Measurements from ENCODE around the gene CACNA1D.

CACNA1D gene

GRCh38 chr3:53593611-53594010 lies 99.2 kb downstream of the CACNA1D start:
- Histone ChIP-seq H3K4me3 (ENCODE audit: insufficient read depth, low read length, poor library complexity, severe bottlenecking) (no peak overlapping the region), H3K27ac (ENCODE audit: low read depth, low read length) (no peak overlapping the region), H3K36me3 (ENCODE audit: low read length) (no peaks in the 10 kb centered on the region), H4K20me1 (ENCODE audit: low read depth, low read length) (no peaks in the 10 kb centered on the region), H3K4me2 (ENCODE audit: low read depth, low read length, poor library complexity, severe bottlenecking) (no peak overlapping the region), H2AFZ (ENCODE audit: low read depth, low read length, severe bottlenecking) (no peak overlapping the region), H3K79me2 (ENCODE audit: insufficient read depth, low read length) (no peaks in the 10 kb centered on the region), H3K9me2 (replicated peaks; ENCODE audit: insufficient read depth, low read length) (no peaks in the 10 kb centered on the region), H3K9me3 (ENCODE audit: insufficient read depth, low read length) (no peaks in the 10 kb centered on the region), H3F3A (ENCODE audit: insufficient read depth) (no peaks in the 10 kb centered on the region), H3K9ac (ENCODE audit: low read length) (no peak overlapping the region), H3K27me3 (ENCODE audit: low read length) (no peaks in the 10 kb centered on the region; the same call in 1 of the 2 replicates)
- no peak for TF ChIP-seq EZH2phosphoT487 (conservative IDR thresholded peaks at IDR 0.05; ENCODE audit: low read length)

GRCh38 chr3:53594276-53594675 lies 99.9 kb downstream of the CACNA1D start:
- H3F3A ChIP-seq (ENCODE audit: insufficient read depth): no peaks in the 10 kb centered on the region
- H3K9me3 ChIP-seq (ENCODE audit: insufficient read depth, low read length): no peaks in the 10 kb centered on the region
- H3K9ac ChIP-seq (ENCODE audit: low read length): no peak overlapping the region
- H3K9me2 ChIP-seq (replicated peaks; ENCODE audit: insufficient read depth, low read length): no peaks in the 10 kb centered on the region
- no peaks in the 10 kb centered on the region for H3K36me3 ChIP-seq (ENCODE audit: low read length)
- no peak overlapping the region for H2AFZ ChIP-seq (ENCODE audit: low read depth, low read length, severe bottlenecking)
- H4K20me1 ChIP-seq (ENCODE audit: low read depth, low read length): no peaks in the 10 kb centered on the region
- no peak for TF ChIP-seq EZH2phosphoT487 (conservative IDR thresholded peaks at IDR 0.05; ENCODE audit: low read length)
- TF ChIP-seq CTCF (IDR thresholded peaks at IDR 0.05; ENCODE audit: insufficient read depth, low read length, poor library complexity, severe bottlenecking): no peak
- no peaks in the 10 kb centered on the region for H3K27me3 ChIP-seq (ENCODE audit: low read length)
- H3K27ac ChIP-seq (ENCODE audit: low read depth, low read length): no peak overlapping the region
- H3K79me2 ChIP-seq (ENCODE audit: insufficient read depth, low read length): no peaks in the 10 kb centered on the region
- no peak overlapping the region for H3K4me2 ChIP-seq (ENCODE audit: low read depth, low read length, poor library complexity, severe bottlenecking)
- H3K4me3 ChIP-seq (ENCODE audit: insufficient read depth, low read length, poor library complexity, severe bottlenecking): no peak overlapping the region

- H2AFZ ChIP-seq (ENCODE audit: low read depth, low read length, severe bottlenecking): no peak overlapping the region
- H3K27me3 ChIP-seq (ENCODE audit: low read length): no peaks in the 10 kb centered on the region
- no peak overlapping the region for H3K9ac ChIP-seq (ENCODE audit: low read length)
- H3K4me3 ChIP-seq (ENCODE audit: insufficient read depth, low read length, poor library complexity, severe bottlenecking): no peak overlapping the region
- H3K79me2 ChIP-seq (ENCODE audit: insufficient read depth, low read length): no peaks in the 10 kb centered on the region
- H3K36me3 ChIP-seq (ENCODE audit: low read length): no peaks in the 10 kb centered on the region
- no peaks in the 10 kb centered on the region for H4K20me1 ChIP-seq (ENCODE audit: low read depth, low read length)
- no peaks in the 10 kb centered on the region for H3K9me2 ChIP-seq (replicated peaks; ENCODE audit: insufficient read depth, low read length)
- H3K9me3 ChIP-seq (ENCODE audit: insufficient read depth, low read length): no peaks in the 10 kb centered on the region
- TF ChIP-seq EZH2phosphoT487 (conservative IDR thresholded peaks at IDR 0.05; ENCODE audit: low read length) (no peak), CTCF (IDR thresholded peaks at IDR 0.05; ENCODE audit: insufficient read depth, low read length, poor library complexity, severe bottlenecking) (no peak)
- no peak overlapping the region for H3K27ac ChIP-seq (ENCODE audit: low read depth, low read length)
- H3K4me2 ChIP-seq (ENCODE audit: low read depth, low read length, poor library complexity, severe bottlenecking): no peak overlapping the region
- no peaks in the 10 kb centered on the region for H3F3A ChIP-seq (ENCODE audit: insufficient read depth)
Observed at GRCh38 chr3:53595660-53596059, 101.2 kb downstream of the CACNA1D start.

- Histone ChIP-seq H3K27me3 (ENCODE audit: low read length) (no peaks in the 10 kb centered on the region), H3K4me2 (ENCODE audit: low read depth, low read length, poor library complexity, severe bottlenecking) (no peak overlapping the region), H3K4me3 (ENCODE audit: insufficient read depth, low read length, poor library complexity, severe bottlenecking) (no peak overlapping the region), H3K9me3 (ENCODE audit: insufficient read depth, low read length) (no peaks in the 10 kb centered on the region), H3F3A (ENCODE audit: insufficient read depth) (no peaks in the 10 kb centered on the region), H3K27ac (ENCODE audit: low read depth, low read length) (no peak overlapping the region), H3K79me2 (ENCODE audit: insufficient read depth, low read length) (no peaks in the 10 kb centered on the region), H3K9ac (ENCODE audit: low read length) (no peak overlapping the region), H3K9me2 (replicated peaks; ENCODE audit: insufficient read depth, low read length) (no peaks in the 10 kb centered on the region), H3K36me3 (ENCODE audit: low read length) (no peaks in the 10 kb centered on the region), H2AFZ (ENCODE audit: low read depth, low read length, severe bottlenecking) (no peak overlapping the region), H4K20me1 (ENCODE audit: low read depth, low read length) (no peaks in the 10 kb centered on the region)
- TF ChIP-seq CTCF (IDR thresholded peaks at IDR 0.05; ENCODE audit: insufficient read depth, low read length, poor library complexity, severe bottlenecking): no peak
- TF ChIP-seq EZH2phosphoT487 (conservative IDR thresholded peaks at IDR 0.05; ENCODE audit: low read length): no peak
Observed at GRCh38 chr3:53597136-53597915, 102.9 kb downstream of the CACNA1D start.

Data from SU-DHL-6 (cell line).